Dermis microvascular lymphatic vessel endothelial cell (primary cell): ENCODE results near the gene IGFBP4. TPM values are rescaled to one million over a fixed set of nuclear protein-coding genes. Genes with fewer than 3 reads are reported as not detected.

ENCODE experiments used
- DNase-seq, 2 donors: peaks; one replicate each; pipeline versions ENCODE4 v3.0.0 to v3.0.0-alpha.2; 2010; ENCODE audit warnings: low read depth in 2 of 2
- total RNA-seq: library from RNA; depleted of rRNA; stranded (reverse); fragments of >200 nt; gene quantifications from 2 replicates; pipeline ENCODE4 v1.2.1, GENCODE V29; 2014

IGFBP4 gene
- total RNA-seq, 1 donor from 2014 or later = 189 TPM

DNA sequence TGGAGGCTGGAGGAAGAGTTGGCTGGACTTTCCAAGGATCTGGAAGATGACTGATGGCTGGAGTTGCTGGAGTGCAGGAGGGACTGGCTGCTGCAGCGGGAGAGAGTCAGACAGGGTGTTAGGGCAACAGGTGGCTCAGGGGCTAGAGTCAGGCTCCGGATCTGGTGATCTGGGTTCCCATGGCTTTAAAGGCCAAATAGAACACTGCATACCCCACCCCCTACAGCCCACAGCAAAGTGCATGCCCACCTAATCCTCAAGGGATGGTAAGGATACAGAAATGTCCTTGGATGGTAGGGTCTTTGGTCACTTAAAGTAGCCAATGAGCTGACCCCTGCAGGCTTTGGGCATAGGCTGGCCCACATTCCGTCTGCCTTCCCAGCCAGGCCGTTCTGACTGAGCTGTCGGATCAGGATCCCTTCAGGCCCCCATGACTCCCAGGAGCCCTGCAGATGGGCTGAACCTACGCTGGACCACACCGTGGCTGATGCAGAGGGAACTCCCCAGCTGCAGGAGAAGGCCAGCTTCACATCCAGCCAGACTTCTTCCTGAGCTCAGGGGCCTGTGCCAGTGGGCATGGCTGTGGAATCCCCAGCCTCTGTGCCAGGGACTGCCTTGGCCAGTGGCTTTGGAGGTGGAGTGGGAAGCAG lies 44.2 kb downstream of the IGFBP4 start:
- no peak for DNase-seq

DNA sequence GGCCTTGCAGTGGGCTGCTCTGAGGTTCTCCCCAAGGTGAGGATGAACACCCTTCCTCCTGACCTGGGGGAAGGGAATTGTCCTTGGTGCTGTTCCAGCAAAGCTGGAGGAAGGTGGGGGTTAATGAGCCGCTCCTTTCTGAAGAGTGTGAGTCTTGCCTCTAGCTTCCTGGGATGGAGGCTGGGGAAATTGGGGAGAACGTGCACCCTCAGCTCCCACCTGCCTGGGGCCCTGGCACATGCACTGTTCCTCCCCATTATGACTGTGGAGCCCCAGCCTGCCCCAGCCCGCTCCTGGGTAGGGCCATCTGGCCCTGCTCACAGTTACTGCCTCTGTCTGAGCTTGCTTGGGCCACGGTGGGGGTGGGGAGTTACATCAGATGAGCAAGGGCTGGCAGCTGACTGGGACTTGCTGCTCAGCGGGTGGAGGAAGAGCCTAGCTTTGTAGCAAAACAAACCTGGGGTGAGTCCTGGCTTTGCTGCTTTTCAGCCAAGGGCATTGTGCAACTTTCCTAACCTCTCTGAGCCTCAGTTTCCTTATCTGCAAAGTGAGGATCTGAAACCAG lies 47.1 kb downstream of the IGFBP4 start:
- DNase-seq = no peak

DNA sequence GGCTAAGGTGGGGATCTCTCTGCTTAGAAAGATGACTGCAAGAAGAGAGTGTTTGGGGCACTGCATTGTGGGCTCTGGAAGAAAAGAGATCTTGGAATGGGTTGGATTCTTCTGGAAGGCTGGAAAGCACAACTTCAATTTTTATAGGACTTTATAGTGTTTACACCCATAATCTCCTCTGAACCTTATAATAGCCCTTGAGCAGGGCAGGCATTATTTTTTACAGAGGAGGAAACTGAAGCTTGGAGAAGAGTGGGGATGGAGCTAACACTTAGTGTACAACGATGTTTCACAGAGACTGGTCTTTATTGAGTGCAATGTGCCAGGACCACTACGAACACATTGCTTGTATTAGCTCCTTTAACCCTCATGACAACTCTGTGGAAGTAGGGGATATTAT lies 47.7 kb downstream of the IGFBP4 start:
- no peak for DNase-seq

DNA sequence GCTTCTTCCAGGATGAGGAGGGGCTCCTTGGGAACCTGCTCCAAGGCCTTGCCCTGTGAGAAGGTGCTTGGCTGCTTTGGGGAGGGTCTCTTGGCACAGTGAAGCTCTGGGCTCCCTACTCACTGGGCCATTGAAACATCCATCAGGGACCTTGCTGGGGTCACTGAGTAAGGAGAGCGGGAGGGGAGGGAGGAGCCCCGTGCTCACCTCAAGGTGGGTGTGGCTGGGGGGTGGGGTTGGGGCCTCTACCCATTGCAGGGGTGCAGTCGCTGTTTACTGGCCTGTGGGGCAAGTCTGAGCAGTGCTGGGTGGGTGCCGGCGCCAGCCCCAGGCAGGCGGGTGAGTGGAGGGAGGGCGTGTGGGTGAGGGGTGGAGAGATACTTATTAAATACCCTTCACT lies 48.2 kb downstream of the IGFBP4 start:
- no peak for DNase-seq

DNA sequence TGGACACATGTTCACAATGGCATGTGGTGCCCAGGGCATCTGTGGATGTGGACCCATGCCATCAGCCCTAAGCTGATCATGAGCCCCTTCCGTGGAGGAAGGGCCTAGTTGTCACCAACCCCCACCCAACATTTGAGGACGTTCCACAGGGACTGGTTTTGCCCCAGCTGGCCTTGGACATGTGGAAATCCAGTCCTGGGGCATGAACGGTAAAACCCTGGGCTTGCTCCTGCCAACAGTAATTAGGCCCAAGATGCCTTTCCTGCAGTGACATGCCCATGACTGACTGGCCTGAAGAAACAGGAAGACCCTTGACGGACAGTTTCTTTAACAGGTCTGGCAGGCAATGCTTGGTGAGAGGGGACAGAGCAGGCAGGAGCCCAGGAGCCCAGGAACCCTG lies 50.4 kb downstream of the IGFBP4 start:
- DNase-seq = no peak

DNA sequence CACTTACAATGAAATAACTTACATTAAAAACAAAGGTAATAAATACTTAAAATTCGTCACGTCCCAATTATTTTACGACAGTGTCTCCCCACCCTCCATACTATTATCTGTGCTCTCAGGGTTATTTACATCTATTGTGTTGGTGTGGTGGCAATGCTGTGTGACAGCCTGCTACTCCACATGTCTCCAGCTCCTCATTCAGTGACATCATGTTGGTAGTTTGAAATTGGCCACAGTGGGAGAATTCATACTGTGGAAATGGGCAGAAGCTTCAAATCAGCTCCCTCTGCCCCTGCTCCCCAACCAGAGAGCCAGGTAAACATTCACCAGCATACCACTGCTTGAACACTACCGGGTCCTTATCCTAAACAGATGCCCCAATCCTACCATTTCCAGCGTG lies 51.9 kb downstream of the IGFBP4 start:
- DNase-seq = no peak

DNA sequence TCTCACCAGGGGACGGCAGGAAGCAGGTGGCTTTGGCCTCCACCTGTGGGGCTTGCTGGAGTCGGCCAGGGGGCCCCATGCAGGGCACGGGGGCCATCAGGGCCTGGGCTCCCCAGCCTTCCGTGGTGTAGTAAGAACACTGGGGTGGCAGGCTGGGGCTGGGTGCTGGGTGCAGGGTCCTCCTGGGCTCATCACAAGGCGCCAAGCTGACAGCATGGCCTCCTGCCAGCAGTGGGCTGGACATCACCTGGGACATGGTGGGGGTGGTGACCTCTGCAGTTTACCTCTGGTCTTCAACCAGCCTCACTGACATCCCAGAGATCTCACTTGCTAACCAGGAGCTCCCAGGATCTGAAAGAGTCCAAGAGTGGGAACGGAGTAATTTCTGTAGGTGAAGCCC lies 52.9 kb downstream of the IGFBP4 start:
- no peak for DNase-seq

DNA sequence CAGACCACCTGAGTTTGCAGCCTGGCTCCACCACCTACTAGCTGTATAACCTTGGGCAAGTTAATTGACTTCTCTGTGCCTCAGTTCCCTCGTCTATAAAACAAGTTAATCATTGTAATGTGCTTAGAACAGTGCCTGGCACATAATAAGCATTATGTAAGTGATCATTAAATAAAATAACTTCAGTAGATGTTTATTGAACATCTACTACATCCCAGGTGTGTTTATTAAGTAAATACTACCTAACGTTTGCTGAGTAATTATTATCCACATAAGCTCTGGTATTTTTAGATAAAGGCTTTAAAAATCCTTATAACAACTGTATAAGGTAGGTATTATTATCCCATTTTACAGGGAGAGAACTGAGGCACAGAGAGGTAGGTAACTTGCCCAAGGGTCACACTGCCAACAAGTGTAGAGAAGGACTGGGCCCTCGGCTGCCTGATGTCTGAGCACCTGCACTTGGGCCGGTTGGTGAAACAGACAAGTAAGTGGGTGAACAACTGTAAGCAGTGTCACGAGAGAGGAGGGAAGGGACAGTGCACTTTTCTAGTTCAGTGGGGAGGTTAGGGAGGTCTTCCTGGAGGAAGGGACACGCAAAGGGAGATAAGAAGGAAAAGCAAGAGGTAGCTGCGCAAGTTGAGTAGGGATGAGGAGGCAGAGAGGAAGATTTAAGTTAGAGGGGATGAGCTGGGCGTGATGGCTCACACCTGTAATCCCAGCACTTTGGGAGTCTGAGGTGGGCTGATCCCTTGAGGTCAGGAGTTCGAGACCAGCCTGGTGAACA lies 53.6 kb downstream of the IGFBP4 start:
- DNase-seq = no peak

DNA sequence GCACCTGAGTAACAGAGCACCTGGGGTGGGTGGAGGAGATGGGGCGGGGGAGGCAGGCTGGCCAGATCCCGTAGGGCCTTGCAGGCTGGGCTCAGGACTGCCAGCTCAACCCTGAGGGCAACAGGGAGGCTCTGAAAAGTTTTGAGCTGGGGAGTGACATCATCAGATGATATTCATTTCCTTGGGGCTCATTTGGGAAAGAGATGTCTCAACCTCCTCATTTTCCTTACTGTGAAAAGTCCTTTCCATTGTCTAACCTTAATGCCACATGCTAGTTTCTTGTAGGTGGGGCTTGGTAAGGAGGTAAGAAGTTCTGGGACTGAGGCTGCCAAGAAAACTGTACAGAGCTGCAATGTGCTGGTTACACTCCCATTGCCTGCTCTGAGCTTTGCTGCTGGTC lies 54.4 kb downstream of the IGFBP4 start:
- no peak for DNase-seq

DNA sequence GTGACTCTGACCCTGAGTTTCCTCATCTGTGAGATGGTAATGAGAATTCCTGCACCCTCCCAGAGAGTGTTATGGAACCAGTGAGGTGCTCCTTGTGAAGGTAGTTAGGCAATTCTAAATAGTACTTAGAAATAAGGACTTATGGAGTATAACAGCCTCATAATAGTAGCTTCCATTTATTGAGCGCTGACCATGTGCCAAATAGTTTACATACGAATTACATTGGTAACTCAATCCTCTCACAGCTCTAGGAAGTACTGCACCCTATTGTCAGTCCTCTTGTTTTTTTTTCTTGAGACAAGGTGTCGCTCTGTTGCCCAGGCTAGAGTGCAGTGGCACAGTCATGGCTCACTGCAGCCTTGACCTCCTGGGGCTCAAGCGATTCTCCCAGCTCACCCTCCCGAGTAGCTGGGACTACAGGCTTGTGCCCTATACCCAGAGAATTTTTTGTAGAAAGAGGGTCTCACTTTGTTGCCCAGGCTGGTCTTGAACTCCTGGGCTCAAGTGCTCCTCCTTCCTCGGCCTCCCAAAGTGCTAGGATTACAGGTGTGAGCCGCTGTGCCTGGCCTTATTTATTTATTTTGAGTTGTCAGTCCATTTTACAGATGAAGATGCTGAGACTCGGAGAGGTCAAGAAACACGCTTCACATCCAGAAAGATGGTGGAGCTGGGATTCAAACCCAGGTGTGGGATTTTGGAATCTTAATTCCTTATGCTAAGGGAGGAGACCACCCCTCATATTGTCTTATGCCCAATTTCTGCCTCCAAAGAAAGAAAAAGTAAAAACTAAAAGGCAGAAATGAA lies 55.2 kb downstream of the IGFBP4 start:
- no peak for DNase-seq

DNA sequence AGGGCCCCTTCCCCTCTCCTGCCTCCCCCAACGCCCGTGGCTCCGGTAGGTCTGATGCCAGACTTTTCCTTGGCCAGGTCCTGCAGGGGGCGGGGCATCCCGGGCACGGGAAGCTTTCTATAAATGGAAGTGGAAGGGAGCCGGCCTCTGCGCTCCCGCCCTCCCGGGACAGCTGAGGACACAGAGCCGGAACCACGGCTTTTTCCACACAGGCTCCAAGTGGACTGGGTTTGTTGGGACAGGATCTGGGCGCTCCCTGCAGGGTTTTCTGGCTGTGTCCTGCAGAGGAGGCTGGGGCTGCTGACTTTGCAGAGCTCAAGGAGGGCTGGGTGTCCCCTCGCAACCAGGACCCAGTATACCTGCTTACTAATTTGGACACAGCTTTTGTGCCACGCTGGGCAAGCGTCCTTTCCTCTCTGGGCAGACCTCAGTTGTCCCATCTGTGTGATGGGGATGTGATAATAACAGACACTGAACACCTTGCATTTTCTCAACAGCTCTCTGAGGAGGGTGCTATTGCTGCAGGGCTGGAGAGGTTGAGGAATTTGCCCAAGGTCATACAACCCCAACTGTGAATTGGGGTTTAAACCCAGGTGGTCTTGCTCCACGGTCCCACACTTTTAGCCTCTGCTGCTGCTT lies 56.4 kb downstream of the IGFBP4 start:
- DNase-seq = peak; percentile 57 to 62

DNA sequence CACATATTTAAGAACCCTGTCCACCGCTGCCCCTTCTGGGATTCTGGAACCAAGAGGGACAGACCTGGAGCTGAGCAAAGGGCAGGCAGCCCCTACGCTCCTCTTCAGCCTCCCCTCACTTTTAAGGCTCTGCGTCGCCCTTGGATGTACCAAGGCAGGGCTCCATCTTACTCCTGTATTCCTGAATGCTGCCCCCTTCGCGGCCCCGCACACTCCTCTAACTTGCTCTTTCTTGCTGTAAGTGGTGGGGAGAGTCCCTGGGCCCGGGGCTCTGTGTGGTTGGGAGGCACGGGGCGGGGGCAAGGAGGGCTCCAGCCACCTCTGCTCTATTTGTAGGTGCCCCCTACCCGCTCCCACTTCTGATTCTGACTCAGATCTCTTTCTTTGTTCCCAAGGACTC lies 56.9 kb downstream of the IGFBP4 start:
- DNase-seq = no peak

DNA sequence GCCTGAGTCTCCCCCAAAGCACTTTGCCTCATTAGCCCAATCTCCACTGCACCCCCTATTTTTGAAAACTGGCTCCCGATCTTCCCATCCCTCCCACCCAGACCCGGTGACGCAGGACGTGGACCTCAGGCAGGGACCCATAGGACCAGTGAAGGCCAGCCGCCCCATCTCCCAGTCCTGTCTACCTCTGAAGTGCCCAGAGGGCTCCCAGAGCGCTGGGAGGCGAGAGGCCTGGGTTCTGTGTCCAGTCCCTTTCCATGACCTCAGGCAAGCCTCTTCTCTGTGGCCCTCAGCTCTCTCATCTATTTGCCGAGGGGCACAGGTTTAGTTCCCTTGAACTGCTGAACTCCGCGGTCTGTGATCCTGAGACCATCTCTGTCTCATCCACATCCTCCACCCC lies 57.5 kb downstream of the IGFBP4 start:
- DNase-seq = no peak

DNA sequence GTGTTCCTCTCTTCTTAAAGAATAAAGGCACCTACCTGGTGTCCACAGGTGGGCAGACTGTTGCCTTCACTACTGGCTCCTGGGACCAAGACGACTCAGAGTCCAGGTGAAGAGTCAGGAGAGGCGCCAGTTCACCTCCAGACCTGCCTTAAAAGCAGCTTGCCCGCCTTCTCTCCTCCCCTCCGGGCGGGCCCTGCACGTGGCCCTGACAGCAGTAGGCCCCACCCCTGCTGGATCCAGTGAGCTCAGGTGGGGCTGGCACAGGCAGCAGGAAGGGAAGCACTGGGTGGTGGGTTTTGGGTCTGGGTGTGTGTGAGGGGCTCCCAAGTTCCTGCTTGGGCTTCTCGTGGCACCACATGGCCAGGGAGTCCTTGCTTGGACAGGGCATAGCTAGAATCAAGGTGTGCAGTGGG lies 58.3 kb downstream of the IGFBP4 start, which contains the start of gene TNS4:
TNS4 (minus strand) TSS at position 125 of the 413 bp plus-strand sequence. CDS start 5,198 bp downstream, outside the sequence.
- DNase-seq = no peak

DNA sequence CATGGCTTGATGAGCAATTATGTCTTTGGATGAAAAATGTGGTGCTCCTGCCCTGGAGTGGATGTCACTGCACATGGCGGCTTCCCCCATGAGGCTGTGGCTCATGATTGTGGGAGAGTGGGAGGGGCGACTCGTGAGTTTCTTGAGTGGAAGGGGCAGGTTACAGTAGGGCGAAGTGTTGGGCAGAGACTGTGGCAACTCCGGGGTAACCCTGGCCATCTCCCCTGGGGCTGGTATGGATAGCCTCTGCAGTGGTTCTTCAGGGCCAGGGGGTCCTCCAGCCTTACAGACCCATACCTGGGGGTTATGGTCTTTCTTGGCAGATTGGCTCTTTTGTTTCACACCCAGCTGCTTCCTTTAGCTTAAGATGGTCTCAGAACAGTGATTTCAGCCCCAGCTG lies 59.5 kb downstream of the IGFBP4 start:
- no peak for DNase-seq

DNA sequence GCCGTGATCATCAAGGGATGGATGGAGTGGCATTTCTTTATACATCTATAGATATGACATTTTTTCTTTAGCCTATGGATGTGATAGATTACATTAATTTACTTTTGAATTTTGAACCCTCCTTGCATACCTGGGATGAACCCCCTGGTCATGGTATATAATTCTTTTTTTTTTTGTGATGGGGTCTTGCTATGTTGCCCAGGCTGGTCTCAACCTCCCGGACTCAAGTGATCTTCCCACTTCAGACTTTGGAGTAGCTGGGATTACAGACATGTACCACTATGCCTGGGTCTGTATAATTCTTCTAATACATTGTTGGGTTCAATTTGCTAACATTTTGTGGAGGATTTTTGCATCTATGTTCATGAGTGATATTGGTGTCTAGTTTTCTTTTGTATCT lies 59.9 kb downstream of the IGFBP4 start:
- no peak for DNase-seq

DNA sequence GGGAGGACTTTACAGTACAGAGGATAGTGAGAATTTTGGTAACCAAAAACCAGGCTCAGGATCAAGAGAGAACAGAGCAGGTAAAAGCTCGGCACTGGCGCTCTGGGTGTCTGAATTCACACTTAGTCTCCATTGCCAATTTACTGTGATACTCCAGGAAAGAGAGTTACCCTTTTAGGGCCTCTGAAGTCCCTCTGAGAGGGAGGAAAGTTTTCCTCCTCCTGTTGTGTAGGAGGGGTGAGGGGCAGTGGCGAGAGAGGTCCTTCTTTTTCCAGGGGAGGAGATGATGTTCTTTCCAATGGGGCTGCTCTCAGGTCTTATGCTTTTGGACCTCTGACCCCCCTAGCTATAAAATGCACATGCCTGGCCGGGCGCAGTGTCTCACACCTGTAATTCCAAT lies 63.5 kb downstream of the IGFBP4 start:
- no peak for DNase-seq
